HepG2 (cell line): ENCODE results near the gene ANKS3. TPM values are rescaled to one million over a fixed set of nuclear protein-coding genes. Genes with fewer than 3 reads are reported as not detected.

Experiments used
- FOXA1 ChIP-seq, 2 experiments: fragments of 450-650 bp in 1 of 2; sonication (generic) in 1 of 2; formaldehyde crosslinking in 1 of 2; IDR thresholded peaks; 2 replicates each; pipeline versions ENCODE4 v1.4.0 to v1.6.1; 2016 to 2020; ENCODE audit warnings: missing genetic modification reagents in 1 of 2
- FOXJ3 ChIP-seq: sonication (generic); formaldehyde crosslinking; IDR thresholded peaks from 2 replicates; pipeline ENCODE4 v1.4.0; 2020; ENCODE audit warnings: missing genetic modification reagents, mild to moderate bottlenecking, borderline replicate concordance
- FOXP1 ChIP-seq, 2 experiments: fragments of 450-650 bp in 1 of 2; IDR thresholded peaks; 2 replicates each; pipeline ENCODE4 v1.6.1; 2017 to 2018; ENCODE audit warnings: antibody characterized with exemption in 1 of 2
- HNRNPUL1 ChIP-seq: fragments of 200-400 bp; formaldehyde crosslinking; IDR thresholded peaks from 2 replicates; pipeline ENCODE4 v1.6.1; 2017; ENCODE audit warnings: low read depth, mild to moderate bottlenecking, low read length, moderate library complexity
- MED8 ChIP-seq: sonication (generic); formaldehyde crosslinking; IDR thresholded peaks from 2 replicates; pipeline ENCODE4 v1.8.1; 2023; ENCODE audit warnings: mild to moderate bottlenecking, missing genetic modification reagents; ENCODE audit not compliant: insufficient replicate concordance
- MIER2 ChIP-seq: IDR thresholded peaks from 2 replicates; pipeline ENCODE4 v1.6.1; 2016; ENCODE audit warnings: missing biosample characterization, missing genetic modification reagents
- NFE2L1 ChIP-seq: sonication (generic); formaldehyde crosslinking; IDR thresholded peaks from 2 replicates; pipeline ENCODE4 v1.4.0; 2020; ENCODE audit warnings: missing genetic modification reagents, mild to moderate bottlenecking, borderline replicate concordance
- NKX3-1 ChIP-seq: sonication (generic); formaldehyde crosslinking; IDR thresholded peaks from 2 replicates; pipeline ENCODE4 v1.5.0; 2020; ENCODE audit warnings: missing genetic modification reagents
- PHF8 ChIP-seq: sonication (generic); formaldehyde crosslinking; IDR thresholded peaks from 2 replicates; pipeline ENCODE4 v1.5.0; 2020; ENCODE audit warnings: missing genetic modification reagents
- RXRA ChIP-seq: sonication (generic); formaldehyde crosslinking; IDR thresholded peaks from 2 replicates; pipeline ENCODE4 v1.5.1; 2020; ENCODE audit warnings: missing genetic modification reagents
- TARDBP ChIP-seq: sonication (generic); formaldehyde crosslinking; IDR thresholded peaks from 2 replicates; pipeline ENCODE4 v1.8.0; 2022; ENCODE audit warnings: mild to moderate bottlenecking, missing genetic modification reagents
- ZBED4 ChIP-seq: sonication (generic); formaldehyde crosslinking; IDR thresholded peaks from 2 replicates; pipeline ENCODE4 v1.4.0; 2020; ENCODE audit warnings: missing genetic modification reagents, borderline replicate concordance
- ZBTB3 ChIP-seq: sonication (generic); formaldehyde crosslinking; IDR thresholded peaks from 2 replicates; pipeline ENCODE4 v1.4.0; 2020; ENCODE audit warnings: low read depth, mild to moderate bottlenecking, moderate library complexity, missing genetic modification reagents, borderline replicate concordance
- ZBTB38 ChIP-seq: sonication (generic); formaldehyde crosslinking; IDR thresholded peaks from 2 replicates; pipeline ENCODE4 v1.5.1; 2020; ENCODE audit warnings: mild to moderate bottlenecking, missing genetic modification reagents
- ZNF10 ChIP-seq: sonication (generic); formaldehyde crosslinking; IDR thresholded peaks from 2 replicates; pipeline ENCODE4 v1.4.0; 2020; ENCODE audit warnings: mild to moderate bottlenecking, low read depth, missing genetic modification reagents, borderline replicate concordance
- ZNF232 ChIP-seq: sonication (generic); formaldehyde crosslinking; IDR thresholded peaks from 2 replicates; pipeline ENCODE4 v1.4.0; 2020; ENCODE audit warnings: missing genetic modification reagents, borderline replicate concordance
- ZNF335 ChIP-seq: sonication (generic); formaldehyde crosslinking; IDR thresholded peaks from 2 replicates; pipeline ENCODE4 v1.4.0; 2020; ENCODE audit warnings: missing genetic modification reagents
- polyA plus RNA-seq, 8 experiments: library from polyadenylated mRNA; depleted of rRNA in 3 of 8; stranded (reverse) in 7 of 8; unstranded in 1 of 8; fragments of >200 nt; fragmentation: Illumina TruSeq in 4 of 8; extraction: Trizol in 4 of 8; gene quantifications; 2 replicates each; pipeline versions ENCODE4 v1.2.1 to v1.2.3, GENCODE V29; 2011 to 2016; ENCODE audit warnings: low read depth in 4 of 8, missing spikeins in 1 of 8, mixed read lengths in 1 of 8; ENCODE audit not compliant: insufficient read depth in 1 of 8
- total RNA-seq, 5 experiments: library from RNA; depleted of rRNA; stranded (reverse); fragments of >200 nt; fragmentation: Illumina TruSeq; extraction: Trizol; gene quantifications; 2 replicates each; pipeline ENCODE4 v1.2.3, GENCODE V29; 2016; ENCODE audit warnings: low read depth in 1 of 5
- TF ChIP-seq, protein P1 (sequence below): sonication (generic); formaldehyde crosslinking; IDR thresholded peaks from 2 replicates; pipeline ENCODE4 v1.4.0; 2020; ENCODE audit warnings: missing genetic modification reagents, low read depth, mild to moderate bottlenecking, borderline replicate concordance
- TF ChIP-seq, protein P2 (sequence below): sonication (generic); formaldehyde crosslinking; IDR thresholded peaks from 2 replicates; pipeline ENCODE4 v1.4.0; 2020; ENCODE audit warnings: missing genetic modification reagents, mild to moderate bottlenecking, borderline replicate concordance
- TF ChIP-seq, protein P3 (sequence below): sonication (generic); formaldehyde crosslinking; IDR thresholded peaks from 2 replicates; pipeline ENCODE4 v1.4.0; 2020; ENCODE audit warnings: missing genetic modification reagents

Gene ANKS3
- total and polyA plus RNA-seq, 2 of the 13 experiments (the other 11 are each of a cell fraction or from before 2014, with no cell fraction given): 11.4 to 15.9 TPM

DNA sequence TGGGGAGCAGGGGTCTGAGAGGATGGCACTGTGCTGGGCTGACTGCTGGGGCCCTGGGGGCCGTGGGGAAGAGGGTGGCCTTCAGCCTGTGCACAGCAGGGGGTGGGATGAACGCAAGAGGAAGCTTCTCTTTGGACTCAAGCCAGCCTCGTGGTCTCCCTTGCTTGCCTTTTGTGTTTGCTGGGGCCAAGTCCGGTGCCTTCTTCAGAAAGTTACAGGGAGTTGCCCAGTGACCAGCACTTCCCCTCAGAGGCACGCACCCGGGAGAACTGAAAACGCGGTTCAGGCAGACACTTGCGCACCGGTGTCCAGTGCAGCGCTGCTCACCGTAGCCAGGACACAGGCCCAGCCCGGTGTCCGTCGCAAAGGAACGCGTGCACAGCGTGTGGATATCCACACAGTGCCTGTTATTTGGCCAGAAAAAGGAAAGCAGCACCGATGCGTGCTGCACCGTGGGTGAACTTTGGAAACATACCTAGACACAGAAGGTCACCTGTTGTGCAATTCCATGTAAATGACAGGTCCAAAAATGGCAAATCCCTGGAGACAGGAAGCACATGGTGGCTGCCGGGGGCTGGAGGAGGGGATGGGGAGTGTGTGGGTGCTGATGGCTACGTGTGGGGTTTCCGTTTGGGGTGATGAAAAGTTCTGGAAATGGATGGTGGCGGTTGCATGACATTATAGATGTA lies 70.2 kb downstream of the ANKS3 start (continued):
- TF ChIP-seq, protein P1, sequence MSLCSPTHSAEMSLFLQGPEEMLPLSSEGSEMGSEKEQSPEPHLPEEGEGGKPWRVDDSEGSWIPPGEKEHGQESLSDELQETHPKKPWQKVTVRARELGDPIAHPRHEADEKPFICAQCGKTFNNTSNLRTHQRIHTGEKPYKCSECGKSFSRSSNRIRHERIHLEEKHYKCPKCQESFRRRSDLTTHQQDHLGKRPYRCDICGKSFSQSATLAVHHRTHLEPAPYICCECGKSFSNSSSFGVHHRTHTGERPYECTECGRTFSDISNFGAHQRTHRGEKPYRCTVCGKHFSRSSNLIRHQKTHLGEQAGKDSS (CRISPR knock-in tag): 0 out of 2 replicates have a peak, but pooled peaks have one; percentile 17
- peak; percentile 89 for TF ChIP-seq ZBTB3
- TF ChIP-seq TARDBP: peak; percentile 95
- TF ChIP-seq NFE2L1 (CRISPR knock-in tag): peak; percentile 73; the same call in 1 of the 2 replicates
- peak; percentile 87; the same call in 1 of the 2 replicates for TF ChIP-seq RXRA (CRISPR knock-in tag)
- TF ChIP-seq ZNF10 (CRISPR knock-in tag): 0 out of 2 replicates have a peak, but pooled peaks have one; percentile 64
- peak; percentile 64 for TF ChIP-seq PHF8
- no peak for TF ChIP-seq FOXA1 (IDR thresholded peaks at IDR 0.05)
- TF ChIP-seq FOXA1 (CRISPR knock-in tag; IDR thresholded peaks at IDR 0.05): 0 out of 2 replicates have a peak, but pooled peaks have one; percentile 23
- TF ChIP-seq HNRNPUL1: no peak
- TF ChIP-seq FOXJ3 (CRISPR knock-in tag): peak; percentile 83
- peak; percentile 96; the same call in 1 of the 2 replicates for TF ChIP-seq ZNF232 (CRISPR knock-in tag)
- TF ChIP-seq, protein P2, sequence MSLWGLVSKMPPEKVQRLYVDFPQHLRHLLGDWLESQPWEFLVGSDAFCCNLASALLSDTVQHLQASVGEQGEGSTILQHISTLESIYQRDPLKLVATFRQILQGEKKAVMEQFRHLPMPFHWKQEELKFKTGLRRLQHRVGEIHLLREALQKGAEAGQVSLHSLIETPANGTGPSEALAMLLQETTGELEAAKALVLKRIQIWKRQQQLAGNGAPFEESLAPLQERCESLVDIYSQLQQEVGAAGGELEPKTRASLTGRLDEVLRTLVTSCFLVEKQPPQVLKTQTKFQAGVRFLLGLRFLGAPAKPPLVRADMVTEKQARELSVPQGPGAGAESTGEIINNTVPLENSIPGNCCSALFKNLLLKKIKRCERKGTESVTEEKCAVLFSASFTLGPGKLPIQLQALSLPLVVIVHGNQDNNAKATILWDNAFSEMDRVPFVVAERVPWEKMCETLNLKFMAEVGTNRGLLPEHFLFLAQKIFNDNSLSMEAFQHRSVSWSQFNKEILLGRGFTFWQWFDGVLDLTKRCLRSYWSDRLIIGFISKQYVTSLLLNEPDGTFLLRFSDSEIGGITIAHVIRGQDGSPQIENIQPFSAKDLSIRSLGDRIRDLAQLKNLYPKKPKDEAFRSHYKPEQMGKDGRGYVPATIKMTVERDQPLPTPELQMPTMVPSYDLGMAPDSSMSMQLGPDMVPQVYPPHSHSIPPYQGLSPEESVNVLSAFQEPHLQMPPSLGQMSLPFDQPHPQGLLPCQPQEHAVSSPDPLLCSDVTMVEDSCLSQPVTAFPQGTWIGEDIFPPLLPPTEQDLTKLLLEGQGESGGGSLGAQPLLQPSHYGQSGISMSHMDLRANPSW: peak; percentile 57; the same call in 1 of the 2 replicates
- TF ChIP-seq, protein P3, sequence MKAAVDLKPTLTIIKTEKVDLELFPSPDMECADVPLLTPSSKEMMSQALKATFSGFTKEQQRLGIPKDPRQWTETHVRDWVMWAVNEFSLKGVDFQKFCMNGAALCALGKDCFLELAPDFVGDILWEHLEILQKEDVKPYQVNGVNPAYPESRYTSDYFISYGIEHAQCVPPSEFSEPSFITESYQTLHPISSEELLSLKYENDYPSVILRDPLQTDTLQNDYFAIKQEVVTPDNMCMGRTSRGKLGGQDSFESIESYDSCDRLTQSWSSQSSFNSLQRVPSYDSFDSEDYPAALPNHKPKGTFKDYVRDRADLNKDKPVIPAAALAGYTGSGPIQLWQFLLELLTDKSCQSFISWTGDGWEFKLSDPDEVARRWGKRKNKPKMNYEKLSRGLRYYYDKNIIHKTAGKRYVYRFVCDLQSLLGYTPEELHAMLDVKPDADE: peak; percentile 83; the same call in 1 of the 2 replicates
- peak; percentile 80; the same call in 1 of the 2 replicates for TF ChIP-seq ZNF335 (CRISPR knock-in tag)
- TF ChIP-seq MED8 (CRISPR knock-in tag): peak; percentile 86
- TF ChIP-seq FOXP1 (IDR thresholded peaks at IDR 0.05): no peak
- peak; percentile 77; the same call in 1 of the 2 replicates for TF ChIP-seq FOXP1 (CRISPR knock-in tag; IDR thresholded peaks at IDR 0.05)
- peak; percentile 69 for TF ChIP-seq MIER2 (CRISPR knock-in tag)
- TF ChIP-seq ZBTB38: peak; percentile 90; the same call in 1 of the 2 replicates
- TF ChIP-seq ZBED4 (CRISPR knock-in tag): peak; percentile 86
- TF ChIP-seq NKX3-1 (CRISPR knock-in tag): peak; percentile 86
